Neural cell (in vitro differentiated cells): ENCODE data around the gene HOXC13. TPM values are rescaled to one million over a fixed set of nuclear protein-coding genes. Genes with fewer than 3 reads are reported as not detected.
A peak's percentile ranks its signal among the peaks of the same experiment; 100 is the strongest.

Experiments
- H2AFZ ChIP-seq: fragments of 200-600, 300-800 bp; sonication (generic), shearing (Covaris generic); 2 replicates; pipeline ENCODE4 v1.6.0; 2014; ENCODE audit warnings: low read depth, mild to moderate bottlenecking, antibody characterized with exemption, low read length, moderate library complexity
- H3F3A ChIP-seq: fragments of 200-600 bp; shearing (Covaris generic); 2 replicates; pipeline ENCODE4 v1.6.1; 2016; ENCODE audit warnings: mild to moderate bottlenecking, moderate library complexity, mixed read lengths, antibody characterized with exemption, low read length; ENCODE audit not compliant: insufficient read depth, poor library complexity, severe bottlenecking
- H3K27ac ChIP-seq: fragments of 200-600, 300-800 bp; sonication (generic), shearing (Covaris generic); 2 replicates; pipeline ENCODE4 v1.5.1; 2014; ENCODE audit warnings: mild to moderate bottlenecking, low read length, moderate library complexity
- H3K27me3 ChIP-seq: fragments of 300-800, 200-600 bp; sonication (generic), shearing (Covaris generic); 2 replicates; pipeline ENCODE4 v1.6.0; 2014; ENCODE audit warnings: mild to moderate bottlenecking, low read depth, low read length, moderate library complexity; ENCODE audit not compliant: insufficient read depth
- H3K36me3 ChIP-seq: fragments of 300-800, 200-600 bp; sonication (generic), shearing (Covaris generic); 2 replicates; pipeline ENCODE4 v1.5.1; 2014; ENCODE audit warnings: mild to moderate bottlenecking, antibody characterized with exemption, low read length, moderate library complexity; ENCODE audit not compliant: insufficient read depth
- H3K4me2 ChIP-seq: fragments of 300-800, 200-600 bp; sonication (generic), shearing (Covaris generic); 2 replicates; pipeline ENCODE4 v1.6.0; 2014; ENCODE audit warnings: mild to moderate bottlenecking, low read length
- H3K4me3 ChIP-seq: fragments of 300-800, 200-600 bp; sonication (generic), shearing (Covaris generic); 2 replicates; pipeline ENCODE4 v1.5.1; 2014; ENCODE audit warnings: mild to moderate bottlenecking, low read length, moderate library complexity
- H3K79me2 ChIP-seq: fragments of 200-600 bp; shearing (Covaris generic); replicated peaks from 2 replicates; pipeline ENCODE4 v1.6.0; 2014; ENCODE audit warnings: mild to moderate bottlenecking, low read length, moderate library complexity; ENCODE audit not compliant: insufficient read depth
- H3K9ac ChIP-seq: fragments of 300-800, 200-600 bp; sonication (generic), shearing (Covaris generic); 2 replicates; pipeline ENCODE4 v1.6.1; 2016; ENCODE audit warnings: mild to moderate bottlenecking, low read length, mixed read lengths
- H3K9me2 ChIP-seq: fragments of 200-600 bp; shearing (Covaris generic); 2 replicates; pipeline ENCODE4 v1.6.1; 2016; ENCODE audit warnings: mild to moderate bottlenecking, low read length, mixed read lengths; ENCODE audit not compliant: insufficient read depth
- H3K9me3 ChIP-seq: fragments of 200-600, 300-800 bp; sonication (generic), shearing (Covaris generic); 2 replicates; pipeline ENCODE4 v1.6.1; 2016; ENCODE audit warnings: mild to moderate bottlenecking, mixed run types, low read length, moderate library complexity, mixed read lengths
- H4K20me1 ChIP-seq: fragments of 200-600 bp; shearing (Covaris generic); 2 replicates; pipeline ENCODE4 v1.6.1; 2016; ENCODE audit warnings: mild to moderate bottlenecking, mixed run types; ENCODE audit not compliant: insufficient read depth
- EP300 ChIP-seq: fragments of 450-650 bp; conservative IDR thresholded peaks from 2 replicates; pipeline ENCODE4 v1.6.1; 2014; ENCODE audit warnings: antibody characterized with exemption, mild to moderate bottlenecking, moderate library complexity; ENCODE audit not compliant: poor library complexity, severe bottlenecking
- EZH2 ChIP-seq: fragments of 200-600, 300-800 bp; shearing (Covaris generic), sonication (generic); IDR thresholded peaks from 2 replicates; pipeline ENCODE4 v1.6.1; 2014; ENCODE audit warnings: antibody characterized with exemption, low read length, borderline replicate concordance, mild to moderate bottlenecking; ENCODE audit not compliant: insufficient read depth, poor library complexity, severe bottlenecking
- MXI1 ChIP-seq: fragments of 450-650 bp; conservative IDR thresholded peaks from 2 replicates; pipeline ENCODE4 v1.6.1; 2014; ENCODE audit warnings: antibody characterized with exemption, mild to moderate bottlenecking; ENCODE audit not compliant: poor library complexity, severe bottlenecking
- POLR2AphosphoS5 ChIP-seq: IDR thresholded peaks from 2 replicates; pipeline ENCODE4 v1.6.1; 2012
- RAD21 ChIP-seq: fragments of 450-650 bp; conservative IDR thresholded peaks from 2 replicates; pipeline ENCODE4 v1.6.1; 2014; ENCODE audit warnings: antibody characterized with exemption, mild to moderate bottlenecking, moderate library complexity
- SMC3 ChIP-seq: fragments of 450-650 bp; conservative IDR thresholded peaks from 2 replicates; pipeline ENCODE4 v1.6.1; 2014; ENCODE audit warnings: antibody characterized with exemption, mild to moderate bottlenecking, moderate library complexity; ENCODE audit not compliant: poor library complexity
- TAF1 ChIP-seq: IDR thresholded peaks from 2 replicates; pipeline ENCODE4 v1.6.1; 2012; ENCODE audit warnings: low read depth
- polyA plus RNA-seq: library from polyadenylated mRNA; depleted of rRNA; stranded (reverse); fragments of >200 nt; gene quantifications from 2 replicates; pipeline ENCODE4 v1.2.3, GENCODE V29; 2014
- TF ChIP-seq, protein P1 (sequence below): IDR thresholded peaks from 2 replicates; pipeline ENCODE4 v1.6.1; 2012; ENCODE audit warnings: borderline replicate concordance
- TF ChIP-seq, protein P2 (sequence below): fragments of 450-650 bp; IDR thresholded peaks from 2 replicates; pipeline ENCODE4 v1.5.1; 2014; ENCODE audit warnings: antibody characterized with exemption, mild to moderate bottlenecking, moderate library complexity; ENCODE audit not compliant: poor library complexity, severe bottlenecking

HOXC13 gene
- polyA plus RNA-seq, 1 donor from 2014 or later = not detected

GRCh38 chr12:53935383-53936341 is 3.0 kb upstream of the HOXC13 start:
- Histone ChIP-seq H3K9me2 (no peaks in the 10 kb centered on the region), H3K79me2 (no peaks in the 10 kb centered on the region), H3K27me3 (peaks cover 100% of the 10 kb centered on the region), H3K4me2 (no peak overlapping the region), H3F3A (no peaks in the 10 kb centered on the region), H3K4me3 (peak overlapping the region; percentile 47), H3K9me3 (no peaks in the 10 kb centered on the region), H3K9ac (no peak overlapping the region), H3K27ac (no peak overlapping the region), H3K36me3 (no peaks in the 10 kb centered on the region), H2AFZ (no peak overlapping the region), H4K20me1 (no peaks in the 10 kb centered on the region)
- TF ChIP-seq MXI1 = no peak
- no peak for TF ChIP-seq EP300
- TF ChIP-seq, protein P1, sequence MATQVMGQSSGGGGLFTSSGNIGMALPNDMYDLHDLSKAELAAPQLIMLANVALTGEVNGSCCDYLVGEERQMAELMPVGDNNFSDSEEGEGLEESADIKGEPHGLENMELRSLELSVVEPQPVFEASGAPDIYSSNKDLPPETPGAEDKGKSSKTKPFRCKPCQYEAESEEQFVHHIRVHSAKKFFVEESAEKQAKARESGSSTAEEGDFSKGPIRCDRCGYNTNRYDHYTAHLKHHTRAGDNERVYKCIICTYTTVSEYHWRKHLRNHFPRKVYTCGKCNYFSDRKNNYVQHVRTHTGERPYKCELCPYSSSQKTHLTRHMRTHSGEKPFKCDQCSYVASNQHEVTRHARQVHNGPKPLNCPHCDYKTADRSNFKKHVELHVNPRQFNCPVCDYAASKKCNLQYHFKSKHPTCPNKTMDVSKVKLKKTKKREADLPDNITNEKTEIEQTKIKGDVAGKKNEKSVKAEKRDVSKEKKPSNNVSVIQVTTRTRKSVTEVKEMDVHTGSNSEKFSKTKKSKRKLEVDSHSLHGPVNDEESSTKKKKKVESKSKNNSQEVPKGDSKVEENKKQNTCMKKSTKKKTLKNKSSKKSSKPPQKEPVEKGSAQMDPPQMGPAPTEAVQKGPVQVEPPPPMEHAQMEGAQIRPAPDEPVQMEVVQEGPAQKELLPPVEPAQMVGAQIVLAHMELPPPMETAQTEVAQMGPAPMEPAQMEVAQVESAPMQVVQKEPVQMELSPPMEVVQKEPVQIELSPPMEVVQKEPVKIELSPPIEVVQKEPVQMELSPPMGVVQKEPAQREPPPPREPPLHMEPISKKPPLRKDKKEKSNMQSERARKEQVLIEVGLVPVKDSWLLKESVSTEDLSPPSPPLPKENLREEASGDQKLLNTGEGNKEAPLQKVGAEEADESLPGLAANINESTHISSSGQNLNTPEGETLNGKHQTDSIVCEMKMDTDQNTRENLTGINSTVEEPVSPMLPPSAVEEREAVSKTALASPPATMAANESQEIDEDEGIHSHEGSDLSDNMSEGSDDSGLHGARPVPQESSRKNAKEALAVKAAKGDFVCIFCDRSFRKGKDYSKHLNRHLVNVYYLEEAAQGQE = no peak
- TF ChIP-seq POLR2AphosphoS5 = no peak
- no peak for TF ChIP-seq SMC3
- TF ChIP-seq, protein P2, sequence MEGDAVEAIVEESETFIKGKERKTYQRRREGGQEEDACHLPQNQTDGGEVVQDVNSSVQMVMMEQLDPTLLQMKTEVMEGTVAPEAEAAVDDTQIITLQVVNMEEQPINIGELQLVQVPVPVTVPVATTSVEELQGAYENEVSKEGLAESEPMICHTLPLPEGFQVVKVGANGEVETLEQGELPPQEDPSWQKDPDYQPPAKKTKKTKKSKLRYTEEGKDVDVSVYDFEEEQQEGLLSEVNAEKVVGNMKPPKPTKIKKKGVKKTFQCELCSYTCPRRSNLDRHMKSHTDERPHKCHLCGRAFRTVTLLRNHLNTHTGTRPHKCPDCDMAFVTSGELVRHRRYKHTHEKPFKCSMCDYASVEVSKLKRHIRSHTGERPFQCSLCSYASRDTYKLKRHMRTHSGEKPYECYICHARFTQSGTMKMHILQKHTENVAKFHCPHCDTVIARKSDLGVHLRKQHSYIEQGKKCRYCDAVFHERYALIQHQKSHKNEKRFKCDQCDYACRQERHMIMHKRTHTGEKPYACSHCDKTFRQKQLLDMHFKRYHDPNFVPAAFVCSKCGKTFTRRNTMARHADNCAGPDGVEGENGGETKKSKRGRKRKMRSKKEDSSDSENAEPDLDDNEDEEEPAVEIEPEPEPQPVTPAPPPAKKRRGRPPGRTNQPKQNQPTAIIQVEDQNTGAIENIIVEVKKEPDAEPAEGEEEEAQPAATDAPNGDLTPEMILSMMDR = no peak
- TF ChIP-seq EZH2 = no peak
- no peak for TF ChIP-seq RAD21
- TF ChIP-seq TAF1 = no peak

DNA sequence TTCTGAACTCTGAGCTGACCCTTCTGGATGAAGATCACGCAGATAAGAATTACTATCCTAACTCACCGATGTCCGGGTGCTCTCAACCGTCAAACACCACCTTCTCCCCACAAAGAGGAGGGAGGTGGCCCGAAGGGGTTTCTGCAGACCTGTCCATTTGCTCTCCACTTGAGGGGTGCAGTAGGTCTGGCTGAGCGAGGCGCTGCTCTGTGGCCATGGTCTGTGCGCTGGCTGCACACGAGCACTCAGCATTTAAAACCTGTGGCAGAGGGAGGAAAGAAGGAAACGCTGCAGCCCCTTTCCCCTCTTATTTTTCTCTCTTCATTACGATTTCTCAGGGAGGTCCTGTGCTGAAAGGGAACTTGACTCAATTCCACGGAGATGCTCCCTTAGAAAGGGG is 1.5 kb upstream of the HOXC13 start:
- H3K9ac ChIP-seq = no peak overlapping the region
- no peaks in the 10 kb centered on the region for H3F3A ChIP-seq
- no peaks in the 10 kb centered on the region for H4K20me1 ChIP-seq
- no peaks in the 10 kb centered on the region for H3K9me2 ChIP-seq
- no peak for TF ChIP-seq TAF1
- no peak for TF ChIP-seq MXI1
- TF ChIP-seq, protein P1 = no peak
- TF ChIP-seq SMC3 = no peak
- TF ChIP-seq, protein P2 = no peak
- TF ChIP-seq EZH2 = no peak
- no peak for TF ChIP-seq RAD21
- no peak for TF ChIP-seq EP300
- TF ChIP-seq POLR2AphosphoS5 = no peak
- H3K4me2 ChIP-seq = no peak overlapping the region
- H2AFZ ChIP-seq = no peak overlapping the region
- H3K4me3 ChIP-seq = no peak overlapping the region
- no peaks in the 10 kb centered on the region for H3K9me3 ChIP-seq
- no peaks in the 10 kb centered on the region for H3K36me3 ChIP-seq
- H3K27ac ChIP-seq = no peak overlapping the region
- no peaks in the 10 kb centered on the region for H3K79me2 ChIP-seq
- peaks cover 100% of the 10 kb centered on the region for H3K27me3 ChIP-seq
